ENCODE results near the gene RABEPK.
"Not testable (repeated sequence)": the region's sequence is repeated elsewhere in the genome, so short reads cannot be mapped to it uniquely, and the experiment has no call there.

RABEPK gene

DNA sequence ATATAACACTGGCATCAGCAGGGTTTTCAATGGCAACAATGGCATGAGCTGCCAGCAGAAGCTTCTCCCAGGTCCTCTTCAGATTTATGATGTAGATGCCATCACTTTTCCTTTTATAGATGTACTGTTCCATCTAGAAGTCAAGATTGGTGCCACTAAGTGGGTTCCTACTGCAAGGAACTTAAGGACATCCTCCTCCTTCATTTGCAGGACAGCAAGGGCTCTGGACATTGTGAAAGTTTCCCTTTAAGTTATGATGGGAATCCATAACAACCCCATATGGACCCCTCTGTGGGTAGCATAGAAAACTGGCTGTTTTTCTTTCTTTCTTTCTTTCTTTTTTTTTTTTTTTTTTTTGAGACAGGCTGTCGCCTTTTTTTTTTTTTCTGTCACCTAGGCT is 4.8 kb upstream of the RABEPK start:
- DNase-seq = not testable (repeated sequence)

DNA sequence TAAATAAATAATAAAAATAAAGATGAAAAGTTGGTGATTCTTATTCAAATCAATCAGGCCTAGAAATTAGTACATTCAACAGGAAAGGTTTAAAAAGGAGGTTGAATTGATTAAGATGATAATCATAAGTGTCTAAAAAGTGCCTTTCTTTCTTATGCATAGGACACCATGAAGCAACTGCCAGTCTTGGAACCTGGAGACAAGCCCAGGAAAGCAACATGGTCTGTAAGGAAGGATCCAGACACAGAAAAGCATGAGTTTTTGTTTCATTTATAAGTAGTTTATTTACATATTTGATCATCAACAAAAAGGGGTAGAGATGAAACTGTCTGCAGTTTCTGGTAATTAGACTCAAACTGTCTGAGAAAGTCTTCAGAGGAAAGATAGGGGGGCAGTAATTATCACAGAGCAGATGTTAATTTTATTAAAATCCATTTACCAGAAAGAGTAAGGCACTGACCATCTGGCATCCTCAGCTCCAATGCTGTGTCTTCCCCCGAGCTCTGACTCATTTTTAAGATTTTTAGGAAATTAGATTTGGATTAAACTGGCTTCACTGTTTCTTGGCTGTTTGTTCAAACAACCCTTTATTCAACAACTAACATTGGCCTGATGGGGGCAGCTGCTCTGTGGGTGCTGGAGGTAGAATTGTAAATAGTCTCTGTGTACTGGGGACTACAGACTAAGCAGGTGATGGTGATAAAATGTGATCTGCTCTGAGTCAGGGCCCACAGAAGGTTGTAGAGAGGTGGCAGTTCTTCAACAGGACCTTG is 2.7 kb downstream of the RABEPK start:
- DNase-seq = no peak

- DNase-seq = no peak
These were observed 4.1 kb downstream of the RABEPK start for GRCh38 chr9:125204477-125204876.

- no peak for DNase-seq
These were observed 13.8 kb downstream of the RABEPK start for GRCh38 chr9:125214186-125214585.

GRCh38 chr9:125218621-125219020 is 18.3 kb downstream of the RABEPK start:
- DNase-seq = no peak

DNA sequence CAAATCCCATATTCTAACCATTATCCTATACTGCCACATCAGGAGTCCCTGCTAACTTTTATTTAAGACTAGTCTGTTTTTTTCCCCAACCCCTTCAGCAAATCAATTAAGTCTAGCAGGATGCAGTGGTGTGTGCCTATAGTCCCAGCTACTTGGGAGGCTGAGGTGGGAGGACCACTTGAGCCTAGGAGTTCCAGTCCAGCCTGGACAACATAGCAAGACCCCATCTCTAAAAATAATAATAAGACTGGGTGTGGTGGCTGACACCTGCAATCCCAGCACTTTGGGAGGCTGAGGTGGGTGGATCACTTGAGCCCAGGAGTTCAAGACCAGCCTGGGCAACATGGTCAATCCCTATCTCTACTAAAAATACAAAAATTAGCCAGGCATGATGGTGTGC is 24.5 kb downstream of the RABEPK start:
- DNase-seq = not testable (repeated sequence)

DNA sequence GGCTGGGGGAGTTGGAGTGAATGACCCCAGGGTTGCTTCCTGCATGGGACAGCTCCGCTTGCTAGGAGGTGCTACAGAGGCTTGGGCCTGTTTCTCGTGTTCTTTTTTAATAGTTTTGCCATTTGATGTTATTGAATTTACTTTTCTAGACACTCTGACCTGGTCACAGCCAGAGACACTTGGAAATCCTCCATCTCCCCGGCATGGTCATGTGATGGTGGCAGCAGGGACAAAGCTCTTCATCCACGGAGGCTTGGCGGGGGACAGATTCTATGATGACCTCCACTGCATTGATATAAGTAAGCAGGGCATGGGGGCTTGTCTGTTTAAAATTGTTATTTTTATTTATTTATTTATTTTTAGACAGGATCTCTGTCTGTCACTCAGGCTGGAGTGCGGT is 27.4 kb downstream of the RABEPK start:
- no peak for DNase-seq

GRCh38 chr9:125233678-125234077 is 33.3 kb downstream of the RABEPK start:
- DNase-seq = no peak

DNA sequence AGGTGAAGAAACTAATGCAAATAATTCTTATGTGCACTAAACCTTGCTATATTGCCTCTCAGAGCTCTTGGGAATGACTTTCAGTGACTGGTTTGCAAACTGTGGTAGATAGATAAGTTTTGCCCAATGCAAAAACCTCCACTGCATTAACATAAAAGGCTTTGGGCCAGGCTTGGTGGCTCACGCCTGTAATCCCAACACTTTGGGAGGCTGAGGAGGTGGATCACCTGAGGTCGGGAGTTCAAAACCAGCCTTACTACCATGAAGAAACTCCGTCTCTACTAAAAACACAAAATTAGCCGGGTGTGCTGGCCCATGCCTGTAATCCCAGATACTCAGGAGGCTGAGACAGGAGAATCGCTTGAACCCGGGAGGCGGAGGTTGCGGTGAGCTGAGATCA is 33.8 kb downstream of the RABEPK start:
- not testable (repeated sequence) for DNase-seq

- no peak for DNase-seq
These were observed 35.6 kb downstream of the RABEPK start for GRCh38 chr9:125235804-125236519.

DNA sequence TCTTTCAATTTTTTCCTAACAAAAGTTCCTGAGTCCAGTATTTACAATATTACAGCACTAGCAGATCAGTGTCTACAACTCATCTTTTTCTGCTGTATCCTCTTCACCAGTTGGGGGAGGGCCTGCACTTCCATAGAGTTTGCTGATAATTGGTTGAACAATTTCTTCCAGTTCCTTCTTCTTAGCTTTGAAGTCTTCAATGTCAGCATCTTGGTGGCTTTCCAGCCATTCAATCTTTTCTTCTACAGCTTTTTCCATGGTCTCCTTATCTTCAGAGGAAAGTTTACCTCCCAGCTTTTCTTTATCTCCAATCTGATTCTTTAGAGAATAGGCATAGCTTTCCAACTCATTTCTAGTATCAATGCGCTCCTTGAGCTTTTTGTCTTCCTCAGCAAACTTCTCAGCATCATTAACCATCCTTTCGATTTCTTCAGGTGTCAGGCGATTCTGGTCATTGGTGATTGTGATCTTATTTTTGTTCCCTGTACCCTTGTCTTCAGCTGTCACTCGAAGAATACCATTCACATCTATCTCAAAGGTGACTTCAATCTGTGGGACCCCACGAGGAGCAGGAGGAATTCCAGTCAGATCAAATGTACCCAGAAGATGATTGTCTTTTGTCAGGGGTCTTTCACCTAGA is 36.3 kb downstream of the RABEPK start:
- not testable (repeated sequence) for DNase-seq

- DNase-seq = no peak
These were observed 38.0 kb downstream of the RABEPK start for GRCh38 chr9:125238127-125238914.

DNA sequence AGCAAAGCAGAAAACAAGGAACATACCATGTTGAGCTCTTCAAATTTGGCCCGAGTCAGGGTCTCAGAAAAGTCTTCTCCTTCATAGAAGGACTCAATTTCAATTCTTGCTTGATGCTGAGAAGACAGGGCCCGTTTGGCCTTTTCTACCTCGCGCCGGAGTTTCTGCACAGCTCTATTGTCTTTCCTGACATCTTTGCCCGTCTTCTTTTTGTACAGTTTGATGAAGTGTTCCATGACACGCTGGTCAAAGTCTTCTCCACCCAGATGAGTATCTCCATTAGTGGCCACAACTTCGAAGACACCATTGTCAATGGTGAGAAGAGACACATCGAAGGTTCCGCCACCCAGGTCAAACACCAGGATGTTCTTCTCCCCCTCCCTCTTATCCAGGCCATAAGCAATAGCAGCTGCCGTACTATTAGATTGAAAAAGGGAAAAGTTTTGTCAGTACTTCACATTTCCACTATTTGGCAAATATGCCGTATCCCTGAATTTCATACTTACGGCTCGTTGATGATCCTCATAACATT is 38.6 kb downstream of the RABEPK start:
- no peak for DNase-seq

DNA sequence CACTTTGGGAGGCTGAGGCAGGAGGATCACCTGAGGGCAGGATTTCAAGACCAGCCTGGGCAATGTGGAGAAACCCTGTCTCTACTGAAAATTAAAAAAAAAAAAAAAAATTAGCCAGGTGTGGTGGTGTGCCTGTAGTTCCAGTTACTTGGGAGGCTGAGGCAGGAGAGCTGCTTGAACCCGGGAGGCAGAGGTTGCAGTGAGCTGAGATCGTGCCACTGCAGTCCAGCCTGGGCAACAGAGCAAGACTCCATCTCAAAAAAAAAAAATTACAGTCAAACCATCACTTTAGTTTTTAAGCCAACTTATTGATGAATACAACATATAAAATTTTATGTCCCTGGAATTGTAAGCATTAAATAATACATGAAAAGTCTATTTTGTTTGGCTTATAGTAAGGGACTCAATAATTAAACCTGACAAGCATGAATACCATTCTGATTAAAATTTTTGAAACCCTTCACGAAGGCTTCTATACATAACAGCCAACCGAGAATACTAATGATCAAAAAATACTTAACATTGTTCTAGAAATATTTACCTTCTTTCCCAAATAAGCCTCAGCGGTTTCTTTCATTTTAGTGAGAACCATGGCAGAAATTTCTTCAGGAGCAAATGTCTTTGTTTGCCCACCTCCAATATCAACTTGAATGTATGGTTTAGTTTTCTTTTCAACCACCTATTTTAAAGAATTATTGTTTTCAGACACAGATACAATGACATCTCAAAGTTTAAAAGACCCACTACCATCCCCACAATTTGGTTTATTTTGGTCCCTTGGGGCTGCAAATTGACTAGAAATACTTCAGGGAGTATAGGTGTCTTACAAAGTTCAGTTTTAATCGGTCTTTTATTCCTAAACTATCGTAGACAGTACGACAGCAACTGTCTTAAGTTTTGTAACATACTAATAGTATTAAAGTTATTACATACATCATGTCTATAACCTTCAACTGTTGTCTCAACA is 39.6 kb downstream of the RABEPK start:
- DNase-seq = no peak

DNA sequence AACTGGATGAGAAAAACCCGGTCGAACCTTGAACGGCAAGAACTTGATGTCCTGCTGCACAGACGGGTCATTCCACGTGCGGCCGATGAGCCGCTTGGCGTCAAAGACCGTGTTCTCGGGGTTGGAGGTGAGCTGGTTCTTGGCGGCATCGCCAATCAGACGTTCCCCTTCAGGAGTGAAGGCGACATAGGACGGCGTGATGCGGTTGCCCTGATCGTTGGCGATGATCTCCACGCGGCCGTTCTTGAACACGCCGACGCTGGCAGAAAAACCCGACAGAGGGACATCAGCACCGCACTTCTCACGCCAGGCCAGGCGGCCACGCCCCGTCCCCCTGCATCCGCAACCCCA is 40.3 kb downstream of the RABEPK start:
- DNase-seq = peak; percentile 48

DNA sequence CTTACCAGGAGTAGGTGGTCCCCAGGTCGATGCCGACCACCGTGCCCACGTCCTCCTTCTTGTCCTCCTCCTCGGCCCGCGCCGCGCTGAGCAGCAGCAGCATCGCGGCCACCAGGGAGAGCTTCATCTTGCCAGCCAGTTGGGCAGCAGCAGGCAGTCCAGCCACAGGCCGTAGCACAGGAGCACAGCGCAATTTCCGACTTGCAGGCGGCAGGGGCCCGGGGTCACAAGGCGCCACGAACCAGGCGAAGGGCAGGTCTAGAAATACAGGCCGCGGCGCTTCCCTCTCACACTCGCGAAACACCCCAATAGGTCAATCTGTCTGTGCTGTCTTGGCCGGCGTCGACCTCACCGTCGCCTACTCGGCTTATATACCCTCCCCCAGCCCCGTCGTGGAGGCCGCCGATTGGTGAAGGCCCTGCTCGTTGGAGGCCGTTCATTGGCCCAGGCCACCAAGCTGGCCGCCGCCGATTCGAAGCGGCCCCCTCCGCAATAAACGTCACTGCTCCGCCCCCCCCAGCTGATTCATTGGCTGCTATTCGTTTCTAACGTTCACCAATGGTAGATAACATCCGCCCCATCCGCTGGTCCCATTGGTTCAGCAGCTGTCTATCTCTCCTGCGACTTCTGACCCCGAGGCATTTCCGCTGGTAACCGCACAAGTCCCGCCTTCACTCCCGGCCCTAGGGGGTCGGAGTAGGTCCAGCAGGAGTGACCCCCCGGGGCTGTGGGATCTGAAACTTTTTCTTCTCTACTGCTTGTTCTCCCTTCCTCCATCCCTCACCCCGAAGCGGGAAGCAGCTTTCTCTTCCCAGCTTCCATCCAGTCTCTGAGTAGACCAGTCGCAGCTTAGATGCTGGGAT is 40.9 kb downstream of the RABEPK start, which contains the start of gene HSPA5:
Gene HSPA5, minus strand, starts transcription at position 344 of the 863 bp plus-strand sequence. Its CDS starts 217 bp downstream, at position 127.
- peak; percentile 100 for DNase-seq

- no peak for DNase-seq
These were observed 41.8 kb downstream of the RABEPK start for GRCh38 chr9:125241863-125242739.

GRCh38 chr9:125243792-125244260 is 43.5 kb downstream of the RABEPK start:
- no peak for DNase-seq

DNA sequence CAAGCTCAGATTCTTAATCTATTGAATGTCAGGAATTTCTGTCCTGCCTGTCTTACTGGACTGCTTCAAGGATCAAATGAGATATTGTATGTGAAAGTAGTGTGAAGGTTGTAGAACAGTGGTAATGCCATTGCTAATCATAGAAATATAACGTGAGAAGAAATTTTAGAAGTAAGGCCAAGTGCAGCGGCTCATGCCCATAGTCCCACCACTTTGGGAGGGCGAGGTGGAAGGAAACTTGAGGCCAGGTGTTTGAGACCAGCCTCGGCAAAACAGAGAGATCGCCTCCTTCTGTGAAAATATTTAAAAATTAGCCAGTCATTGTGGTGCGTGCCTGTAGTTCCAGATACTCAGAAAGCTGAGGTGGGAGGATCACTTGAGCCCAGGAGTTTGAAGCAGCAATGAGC is 45.9 kb downstream of the RABEPK start:
- DNase-seq = no peak
